Activated T-cell treated with anti-CD3 and anti-CD28 coated beads, Interleukin-2, amount 50 U/mL, for 4 hours (primary cell): ENCODE results near the gene ANO4. TPM values are rescaled to one million over a fixed set of nuclear protein-coding genes. Genes with fewer than 3 reads are reported as not detected.

Experiments used
- ATAC-seq, 2 donors: fragments of 200-7000 bp; cut with Tn5 transposase; one replicate each; pipeline ENCODE4 v1.10.0; 2021
- DNase-seq: peaks from one replicate; pipeline ENCODE4 v3.0.0-alpha.2; 2020
- H3K27me3 Mint-ChIP-seq: one replicate; pipeline ENCODE4 v1.8.0; 2021; ENCODE audit warnings: low read depth, mixed read lengths
- H3K36me3 Mint-ChIP-seq: one replicate; pipeline ENCODE4 v1.8.0; 2022; ENCODE audit warnings: mixed read lengths; ENCODE audit not compliant: insufficient read depth
- H3K4me1 Mint-ChIP-seq: one replicate; pipeline ENCODE4 v1.8.0; 2021; ENCODE audit warnings: low read depth, mixed read lengths
- H3K4me3 Mint-ChIP-seq: one replicate; pipeline ENCODE4 v1.8.0; 2021; ENCODE audit warnings: mild to moderate bottlenecking, moderate library complexity, mixed read lengths
- H3K9me3 Mint-ChIP-seq: one replicate; pipeline ENCODE4 v1.8.0; 2021; ENCODE audit warnings: mixed read lengths
- total RNA-seq, 3 donors: library from RNA; stranded (reverse); gene quantifications; one replicate each; pipeline ENCODE4 v1.2.1, GENCODE V29; 2021

Gene ANO4
- total RNA-seq, 3 donors from 2014 or later = not detected

DNA sequence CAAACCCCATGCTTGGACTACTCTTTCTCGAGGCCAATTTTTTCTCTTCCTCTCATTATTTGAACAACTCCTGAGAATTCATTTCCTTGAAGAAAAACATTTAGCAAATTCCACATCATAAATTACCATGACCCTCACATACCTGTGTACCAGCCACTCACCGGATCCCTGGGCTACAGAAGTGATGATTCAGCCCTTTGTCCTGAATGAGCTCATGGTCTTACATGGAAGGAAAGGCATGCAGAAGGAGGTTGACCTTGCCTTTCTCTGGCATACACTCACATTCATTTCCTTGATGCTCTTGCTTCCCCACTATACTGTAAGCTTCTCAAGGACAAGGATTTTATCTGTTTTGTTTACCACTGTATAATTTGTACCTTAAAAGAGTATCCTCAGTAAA, 224.0 kb downstream of the ANO4 start:
- Mint-ChIP-seq H3K36me3 (no peaks in the 10 kb centered on the region), H3K27me3 (no peaks in the 10 kb centered on the region), H3K9me3 (peaks cover 4% of the 10 kb centered on the region), H3K4me3 (no peak overlapping the region), H3K4me1 (no peaks in the 10 kb centered on the region)
- DNase-seq (no peak), ATAC-seq (no peak)

- DNase-seq (no peak), ATAC-seq (no peak)
- H3K4me1 Mint-ChIP-seq = no peaks in the 10 kb centered on the region
- H3K9me3 Mint-ChIP-seq = peaks cover 4% of the 10 kb centered on the region
- no peak overlapping the region for H3K4me3 Mint-ChIP-seq
- H3K27me3 Mint-ChIP-seq = no peaks in the 10 kb centered on the region
- H3K36me3 Mint-ChIP-seq = no peaks in the 10 kb centered on the region
Measured at GRCh38 chr12:101019201-101019600, 224.6 kb downstream of the ANO4 start.

GRCh38 chr12:101019667-101020066, 225.1 kb downstream of the ANO4 start:
- Mint-ChIP-seq H3K9me3 (peaks cover 4% of the 10 kb centered on the region), H3K27me3 (no peaks in the 10 kb centered on the region), H3K4me1 (no peaks in the 10 kb centered on the region), H3K4me3 (no peak overlapping the region), H3K36me3 (no peaks in the 10 kb centered on the region)
- DNase-seq (no peak), ATAC-seq (no peak)

GRCh38 chr12:101021442-101021841, 226.9 kb downstream of the ANO4 start:
- DNase-seq (no peak), ATAC-seq (no peak)
- H3K4me1 Mint-ChIP-seq = no peaks in the 10 kb centered on the region
- H3K27me3 Mint-ChIP-seq = no peaks in the 10 kb centered on the region
- H3K36me3 Mint-ChIP-seq = no peaks in the 10 kb centered on the region
- no peak overlapping the region for H3K4me3 Mint-ChIP-seq
- peaks cover 4% of the 10 kb centered on the region for H3K9me3 Mint-ChIP-seq

- Mint-ChIP-seq H3K9me3 (peaks cover 4% of the 10 kb centered on the region), H3K36me3 (no peaks in the 10 kb centered on the region), H3K4me1 (no peaks in the 10 kb centered on the region), H3K27me3 (no peaks in the 10 kb centered on the region), H3K4me3 (no peak overlapping the region)
- DNase-seq (no peak), ATAC-seq (no peak)
Measured at GRCh38 chr12:101021911-101022388, 227.4 kb downstream of the ANO4 start.

GRCh38 chr12:101027200-101027599, 232.6 kb downstream of the ANO4 start:
- peaks cover 22% of the 10 kb centered on the region for H3K9me3 Mint-ChIP-seq
- H3K4me3 Mint-ChIP-seq = no peak overlapping the region
- no peak for DNase-seq
- no peaks in the 10 kb centered on the region for H3K36me3 Mint-ChIP-seq
- H3K4me1 Mint-ChIP-seq = no peaks in the 10 kb centered on the region
- ATAC-seq = no peak
- H3K27me3 Mint-ChIP-seq = no peaks in the 10 kb centered on the region

GRCh38 chr12:101027816-101028215, 233.2 kb downstream of the ANO4 start:
- H3K27me3 Mint-ChIP-seq = no peaks in the 10 kb centered on the region
- no peak overlapping the region for H3K4me3 Mint-ChIP-seq
- no peak for DNase-seq
- no peak for ATAC-seq
- H3K9me3 Mint-ChIP-seq = peaks cover 23% of the 10 kb centered on the region
- no peaks in the 10 kb centered on the region for H3K36me3 Mint-ChIP-seq
- H3K4me1 Mint-ChIP-seq = no peaks in the 10 kb centered on the region

DNA sequence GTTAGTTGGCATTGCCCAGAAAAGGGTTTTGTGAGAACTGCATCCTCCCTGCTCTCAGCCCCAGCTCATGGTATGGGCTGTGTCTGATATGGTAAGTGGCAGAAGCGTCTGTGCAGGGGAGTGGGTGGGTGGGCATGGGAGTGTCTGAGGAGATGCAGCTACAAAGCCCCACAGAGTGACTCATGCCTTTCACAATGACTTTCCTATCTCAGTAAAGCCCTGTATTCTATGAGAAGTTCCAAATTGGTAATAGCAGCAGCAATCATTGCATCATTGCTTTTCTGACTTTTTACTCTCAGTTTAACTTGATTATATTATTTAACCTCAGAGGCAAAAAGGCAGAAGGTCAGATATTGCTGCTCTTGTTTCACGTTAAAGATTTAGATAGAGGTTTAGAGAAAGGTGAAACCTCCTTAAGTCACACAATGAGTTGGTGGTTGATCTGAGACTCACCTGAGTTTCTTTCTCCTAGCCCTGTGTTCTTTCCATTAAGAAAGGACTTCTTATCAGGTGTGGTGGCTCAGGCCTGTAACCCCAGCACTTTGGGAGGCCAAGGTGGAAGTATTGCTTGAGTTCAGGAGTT, 243.8 kb downstream of the ANO4 start:
- Mint-ChIP-seq H3K27me3 (no peaks in the 10 kb centered on the region), H3K9me3 (no peaks in the 10 kb centered on the region), H3K36me3 (no peaks in the 10 kb centered on the region), H3K4me3 (no peak overlapping the region), H3K4me1 (no peaks in the 10 kb centered on the region)
- DNase-seq (no peak), ATAC-seq (peak; percentile 35 to 63)

DNA sequence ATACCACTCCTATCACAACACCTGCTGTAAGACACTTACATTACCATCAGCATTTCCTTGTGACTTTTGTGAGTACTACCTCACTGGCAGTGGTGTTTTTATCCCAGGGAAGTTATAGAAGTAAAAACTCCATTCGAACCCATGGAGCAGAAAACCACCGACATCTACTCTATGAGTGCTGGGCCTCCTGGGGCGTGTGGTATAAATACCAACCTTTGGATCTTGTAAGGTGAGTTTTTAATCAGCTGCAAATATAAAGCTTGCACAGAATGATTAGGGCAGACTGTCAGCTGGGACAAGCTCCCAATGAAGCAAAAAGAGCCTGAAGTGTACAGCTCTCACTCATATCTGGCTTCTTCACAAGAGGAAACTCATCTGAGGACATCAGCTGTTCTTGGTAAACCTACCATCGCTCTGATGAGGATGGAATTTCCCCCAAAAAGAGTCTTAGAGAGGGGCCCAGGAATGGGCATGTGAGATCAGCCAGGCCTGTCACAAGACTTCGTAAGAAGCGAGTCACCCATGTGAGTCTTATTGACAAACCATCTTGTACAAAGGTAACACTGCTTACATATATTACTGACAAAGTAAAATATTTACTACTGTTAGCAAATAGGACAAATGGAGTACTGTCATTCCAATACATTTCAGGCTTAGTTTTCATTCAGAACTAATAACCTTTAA, 245.4 kb downstream of the ANO4 start:
- Mint-ChIP-seq H3K4me1 (no peaks in the 10 kb centered on the region), H3K27me3 (no peaks in the 10 kb centered on the region), H3K36me3 (no peaks in the 10 kb centered on the region), H3K4me3 (no peak overlapping the region), H3K9me3 (no peaks in the 10 kb centered on the region)
- ATAC-seq = no peak
- DNase-seq = no peak

DNA sequence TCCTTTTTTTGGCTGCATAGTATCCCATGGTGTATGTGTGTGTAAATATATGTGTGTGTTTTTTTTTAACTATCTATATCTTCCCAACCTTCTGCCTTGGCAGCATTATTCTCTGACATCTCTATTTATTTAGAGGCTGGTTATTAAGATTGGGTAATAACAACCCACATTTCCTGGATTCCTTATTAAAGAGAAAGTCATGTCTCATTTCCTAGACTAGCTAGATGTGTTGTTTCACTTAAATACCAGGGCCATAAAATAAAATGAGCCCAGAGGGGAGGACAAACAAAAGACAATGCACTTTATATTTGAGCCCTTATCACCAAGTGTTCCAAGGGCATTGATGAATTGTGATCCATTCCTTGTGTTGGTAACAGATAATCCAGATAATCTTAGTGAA, 246.4 kb downstream of the ANO4 start:
- no peaks in the 10 kb centered on the region for H3K27me3 Mint-ChIP-seq
- DNase-seq (no peak), ATAC-seq (no peak)
- no peaks in the 10 kb centered on the region for H3K36me3 Mint-ChIP-seq
- no peaks in the 10 kb centered on the region for H3K9me3 Mint-ChIP-seq
- no peak overlapping the region for H3K4me3 Mint-ChIP-seq
- H3K4me1 Mint-ChIP-seq = no peaks in the 10 kb centered on the region

- H3K4me3 Mint-ChIP-seq = no peak overlapping the region
- no peaks in the 10 kb centered on the region for H3K36me3 Mint-ChIP-seq
- H3K4me1 Mint-ChIP-seq = no peaks in the 10 kb centered on the region
- no peaks in the 10 kb centered on the region for H3K9me3 Mint-ChIP-seq
- no peak for ATAC-seq
- DNase-seq = no peak
- H3K27me3 Mint-ChIP-seq = peaks cover under 1% of the 10 kb centered on the region
Measured at GRCh38 chr12:101042211-101042610, 247.6 kb downstream of the ANO4 start.

GRCh38 chr12:101044512-101045059, 250.0 kb downstream of the ANO4 start:
- H3K36me3 Mint-ChIP-seq = no peaks in the 10 kb centered on the region
- no peak overlapping the region for H3K4me3 Mint-ChIP-seq
- no peaks in the 10 kb centered on the region for H3K9me3 Mint-ChIP-seq
- ATAC-seq = no peak
- no peak for DNase-seq
- H3K27me3 Mint-ChIP-seq = peaks cover 2% of the 10 kb centered on the region
- H3K4me1 Mint-ChIP-seq = no peaks in the 10 kb centered on the region

GRCh38 chr12:101045486-101046464, 251.2 kb downstream of the ANO4 start:
- H3K4me3 Mint-ChIP-seq = no peak overlapping the region
- no peak for DNase-seq

DNA sequence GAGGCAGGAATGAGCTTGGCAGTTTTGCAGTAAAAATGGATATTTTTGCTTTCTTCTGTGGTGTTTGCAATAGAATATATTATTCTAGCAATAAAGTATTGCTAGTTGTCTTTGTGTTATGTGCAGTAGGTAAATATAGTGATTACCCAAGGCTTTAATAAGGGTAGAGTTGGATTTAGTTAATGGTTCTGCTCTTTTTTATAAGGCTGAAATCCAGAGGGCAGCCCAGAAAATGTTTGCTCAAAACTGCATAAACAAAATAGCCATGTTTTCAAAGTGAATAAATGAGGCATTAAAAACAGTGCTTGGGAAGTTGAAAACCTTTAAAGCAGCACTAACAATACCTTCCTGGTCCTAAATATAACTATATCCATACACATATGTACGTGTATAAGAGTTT, 253.1 kb downstream of the ANO4 start:
- no peak for DNase-seq
- no peak for ATAC-seq
- Mint-ChIP-seq H3K27me3 (peaks cover 2% of the 10 kb centered on the region), H3K9me3 (no peaks in the 10 kb centered on the region), H3K4me1 (no peaks in the 10 kb centered on the region), H3K36me3 (no peaks in the 10 kb centered on the region), H3K4me3 (no peak overlapping the region)

More at GRCh38 chr12:101045486-101046464, 251.2 kb downstream of the ANO4 start:
- peaks cover 2% of the 10 kb centered on the region for H3K27me3 Mint-ChIP-seq
- H3K4me1 Mint-ChIP-seq = no peaks in the 10 kb centered on the region
- no peaks in the 10 kb centered on the region for H3K9me3 Mint-ChIP-seq
- no peaks in the 10 kb centered on the region for H3K36me3 Mint-ChIP-seq
- no peak for ATAC-seq
